Left lung (tissue), 10 donors: Measurements from ENCODE around the gene FANK1. TPM values are rescaled to one million over a fixed set of nuclear protein-coding genes. Genes with fewer than 3 reads are reported as not detected.

ENCODE experiments used
- ATAC-seq: fragments of 200-7000 bp; cut with Tn5 transposase; one replicate; pipeline ENCODE4 v1.9.1; 2020; ENCODE audit warnings: moderate library complexity
- DNase-seq, 4 donors: peaks; one replicate each; pipeline ENCODE4 v3.0.0-alpha.2; 2013 to 2020
- H3K27ac ChIP-seq, 2 donors: fragments of 200-600 bp; sonication (generic) in 1 of 2; one replicate each; pipeline versions ENCODE4 v1.5.0 to v1.8.0; 2020 to 2021
- H3K27me3 ChIP-seq, 2 donors: fragments of 200-600 bp; sonication (generic) in 1 of 2; one replicate each; pipeline versions ENCODE4 v1.5.0 to v1.8.0; 2020 to 2021
- H3K36me3 ChIP-seq, 2 donors: fragments of 200-600 bp; sonication (generic) in 1 of 2; one replicate each; pipeline versions ENCODE4 v1.5.0 to v1.8.0; 2020 to 2021
- H3K4me1 ChIP-seq, 2 donors: fragments of 200-600 bp; one replicate each; pipeline ENCODE4 v1.8.0; 2021
- H3K4me3 ChIP-seq, 2 donors: fragments of 200-600 bp; sonication (generic) in 1 of 2; one replicate each; pipeline versions ENCODE4 v1.5.0 to v1.8.0; 2020 to 2021; ENCODE audit warnings: mild to moderate bottlenecking in 1 of 2
- H3K9me3 ChIP-seq, 2 donors: fragments of 200-600 bp; sonication (generic) in 1 of 2; one replicate each; pipeline versions ENCODE4 v1.5.0 to v1.8.0; 2020 to 2021
- intact Hi-C, 2 donors: fragments of 100-400 bp; cut with DNase I; formaldehyde crosslinking; loops; one replicate each; pipeline versions ENCODE4 v1.11.2 to v1.14.2; 2022
- polyA plus RNA-seq, 6 donors: library from polyadenylated mRNA; unstranded; fragments of 120-200 nt; gene quantifications; one replicate each; pipeline ENCODE4 v1.2.1, GENCODE V29; 2013; ENCODE audit not compliant: insufficient read length in 6 of 6
- total RNA-seq, 2 donors: library from RNA; stranded (reverse); fragmentation: NEBNext Ultra II Directional; extraction: Animal tissue kit (Norgen Biotek cat#: 25700); gene quantifications; one replicate each; pipeline ENCODE4 v1.2.1, GENCODE V29; 2021
- TF ChIP-seq, protein P1 (sequence below), 2 donors: fragments of 200-600 bp; sonication (generic) in 1 of 2; IDR thresholded peaks; one replicate each; pipeline versions ENCODE4 v1.5.0 to v1.8.0; 2021; ENCODE audit warnings: antibody characterized with exemption in 2 of 2
- donor health status: DM: no; HTN: yes; CAD: no.
- donor health status: DM: no; HTN: no; CAD: no.

The FANK1 gene
- total and polyA plus RNA-seq, 8 donors = 4.3 to 12.1 (median 8.4) TPM

DNA sequence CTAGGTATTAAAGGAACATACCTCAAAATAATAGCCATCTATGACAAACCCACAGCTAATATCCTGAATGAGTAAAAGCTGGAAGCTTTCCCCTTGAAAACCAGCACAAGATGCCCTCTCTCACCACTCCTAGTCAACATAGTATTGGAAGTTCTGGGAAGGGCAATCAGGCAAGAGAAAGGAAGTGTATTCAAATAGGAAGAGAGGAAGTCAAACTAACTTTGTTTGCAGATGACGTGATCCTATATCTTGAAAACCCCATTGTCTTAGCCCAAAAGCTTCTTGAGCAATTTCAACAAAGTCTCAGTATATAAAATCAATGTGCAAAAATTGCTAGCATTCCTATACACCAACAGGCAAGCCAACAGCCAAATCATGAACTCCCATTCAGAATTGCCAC is 131.3 kb downstream of the FANK1 start:
- ATAC-seq = no peak
- H3K36me3 ChIP-seq = no peaks in the 10 kb centered on the region
- TF ChIP-seq, protein P1, sequence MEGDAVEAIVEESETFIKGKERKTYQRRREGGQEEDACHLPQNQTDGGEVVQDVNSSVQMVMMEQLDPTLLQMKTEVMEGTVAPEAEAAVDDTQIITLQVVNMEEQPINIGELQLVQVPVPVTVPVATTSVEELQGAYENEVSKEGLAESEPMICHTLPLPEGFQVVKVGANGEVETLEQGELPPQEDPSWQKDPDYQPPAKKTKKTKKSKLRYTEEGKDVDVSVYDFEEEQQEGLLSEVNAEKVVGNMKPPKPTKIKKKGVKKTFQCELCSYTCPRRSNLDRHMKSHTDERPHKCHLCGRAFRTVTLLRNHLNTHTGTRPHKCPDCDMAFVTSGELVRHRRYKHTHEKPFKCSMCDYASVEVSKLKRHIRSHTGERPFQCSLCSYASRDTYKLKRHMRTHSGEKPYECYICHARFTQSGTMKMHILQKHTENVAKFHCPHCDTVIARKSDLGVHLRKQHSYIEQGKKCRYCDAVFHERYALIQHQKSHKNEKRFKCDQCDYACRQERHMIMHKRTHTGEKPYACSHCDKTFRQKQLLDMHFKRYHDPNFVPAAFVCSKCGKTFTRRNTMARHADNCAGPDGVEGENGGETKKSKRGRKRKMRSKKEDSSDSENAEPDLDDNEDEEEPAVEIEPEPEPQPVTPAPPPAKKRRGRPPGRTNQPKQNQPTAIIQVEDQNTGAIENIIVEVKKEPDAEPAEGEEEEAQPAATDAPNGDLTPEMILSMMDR (IDR thresholded peaks at IDR 0.05) = no peak
- no peak for DNase-seq
- intact Hi-C loops = no loop called here
- peaks cover 0 to 15% of the 10 kb centered on the region in 2 donors for H3K9me3 ChIP-seq
- H3K27ac ChIP-seq = no peak overlapping the region
- H3K4me1 ChIP-seq = no peaks in the 10 kb centered on the region
- no peaks in the 10 kb centered on the region for H3K27me3 ChIP-seq
- H3K4me3 ChIP-seq = no peak overlapping the region

DNA sequence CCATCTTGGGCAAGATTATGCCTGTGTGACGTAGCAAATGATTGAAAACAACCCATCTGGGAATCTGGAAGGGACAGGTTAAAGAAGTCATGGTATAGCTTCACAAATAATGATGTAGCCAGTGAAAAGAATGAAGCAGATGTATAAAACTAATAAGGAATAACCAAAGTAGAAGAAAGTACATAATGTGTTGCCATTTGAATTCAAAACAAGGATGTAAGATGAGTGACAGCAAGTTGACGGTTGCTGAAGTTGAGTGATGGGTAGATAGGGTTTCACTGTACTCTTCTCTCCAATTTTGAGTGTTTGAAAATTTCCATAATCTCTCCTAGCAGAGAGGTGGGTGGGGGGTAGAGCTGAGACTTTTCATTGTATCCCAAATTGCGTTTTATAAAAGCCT is 133.6 kb downstream of the FANK1 start:
- no peak for DNase-seq
- H3K27ac ChIP-seq = no peak overlapping the region
- no peaks in the 10 kb centered on the region for H3K27me3 ChIP-seq
- ATAC-seq = no peak
- peaks cover 0 to 28% of the 10 kb centered on the region in 2 donors for H3K9me3 ChIP-seq
- intact Hi-C loops = no loop called here
- H3K4me3 ChIP-seq = no peak overlapping the region
- TF ChIP-seq, protein P1 (IDR thresholded peaks at IDR 0.05) = no peak
- H3K4me1 ChIP-seq = no peaks in the 10 kb centered on the region
- no peaks in the 10 kb centered on the region for H3K36me3 ChIP-seq

DNA sequence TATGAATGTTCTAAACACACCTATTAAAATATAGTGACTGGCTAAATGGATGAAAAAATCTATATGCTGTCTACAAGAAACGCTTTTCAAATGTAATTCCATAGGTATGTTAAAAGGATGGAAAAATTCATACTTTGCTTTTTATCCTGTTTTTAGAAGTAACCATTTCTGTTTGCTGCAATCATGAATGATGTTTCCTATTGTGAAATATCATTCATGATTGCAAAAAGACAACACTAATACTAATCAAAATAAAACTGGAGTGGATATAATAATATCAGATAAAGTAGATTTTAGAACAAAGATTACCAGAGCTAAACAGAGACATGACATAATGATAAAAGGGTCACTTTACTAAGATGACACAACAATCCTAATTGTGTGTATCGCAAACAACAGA is 138.2 kb downstream of the FANK1 start:
- intact Hi-C loops = no loop called here
- TF ChIP-seq, protein P1 (IDR thresholded peaks at IDR 0.05) = no peak
- Histone ChIP-seq H3K4me1 (no peaks in the 10 kb centered on the region), H3K9me3 (peaks cover 0 to 13% of the 10 kb centered on the region in 2 donors), H3K27me3 (no peaks in the 10 kb centered on the region), H3K36me3 (no peaks in the 10 kb centered on the region), H3K27ac (no peak overlapping the region), H3K4me3 (no peak overlapping the region)
- DNase-seq (no peak), ATAC-seq (no peak)

DNA sequence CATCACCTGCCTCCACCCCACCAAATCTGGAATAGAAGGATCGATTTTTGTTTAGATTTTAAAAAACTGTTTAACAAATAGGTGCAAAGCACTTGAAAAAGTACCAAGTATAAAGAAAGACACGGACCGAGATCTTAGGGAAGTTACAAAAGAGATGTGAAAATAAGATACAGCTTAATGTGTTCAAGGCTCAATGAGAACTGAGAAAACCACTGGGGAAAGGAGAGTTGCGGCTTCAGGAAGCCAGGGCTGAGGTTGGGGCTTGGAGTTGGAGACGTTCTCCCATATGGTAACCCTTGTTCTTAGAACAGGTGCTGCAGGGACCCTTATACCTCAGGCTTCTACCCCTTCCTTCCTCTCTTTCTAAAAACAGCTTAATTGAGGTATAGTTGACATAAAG is 140.2 kb downstream of the FANK1 start:
- DNase-seq (no peak), ATAC-seq (no peak)
- Histone ChIP-seq H3K36me3 (no peaks in the 10 kb centered on the region), H3K9me3 (peaks cover 0 to 13% of the 10 kb centered on the region in 2 donors), H3K4me3 (no peak overlapping the region), H3K4me1 (peaks cover 0 to 2% of the 10 kb centered on the region in 2 donors), H3K27me3 (no peaks in the 10 kb centered on the region), H3K27ac (no peak overlapping the region)
- intact Hi-C loops = no loop called here
- TF ChIP-seq, protein P1 (IDR thresholded peaks at IDR 0.05) = no peak

DNA sequence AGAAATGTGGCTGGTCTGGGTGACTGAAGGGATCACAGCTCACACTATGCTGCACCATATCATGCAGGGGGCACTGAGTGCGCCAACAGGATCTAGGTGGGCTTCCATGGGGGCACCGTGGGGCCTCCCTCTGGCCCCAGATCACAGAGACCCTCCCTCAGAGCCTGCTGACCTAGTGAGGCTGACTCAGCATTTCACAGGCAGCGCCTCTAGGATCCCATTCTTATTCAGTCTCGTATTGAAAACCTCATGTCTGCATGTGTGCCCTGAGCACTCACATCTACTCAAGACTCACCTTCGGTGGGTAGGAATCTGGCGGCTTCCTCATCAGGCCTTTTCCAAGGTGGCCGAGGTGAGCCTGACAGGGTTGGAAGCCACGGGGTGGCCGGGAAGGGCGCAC is 141.6 kb downstream of the FANK1 start:
- Histone ChIP-seq H3K4me3 (no peak overlapping the region), H3K4me1 (peaks cover 0 to 17% of the 10 kb centered on the region in 2 donors), H3K36me3 (no peaks in the 10 kb centered on the region), H3K27ac (no peak overlapping the region), H3K9me3 (peaks cover 0 to 10% of the 10 kb centered on the region in 2 donors), H3K27me3 (no peaks in the 10 kb centered on the region)
- TF ChIP-seq, protein P1 (IDR thresholded peaks at IDR 0.05) = no peak
- intact Hi-C loops = no loop called here
- no peak for ATAC-seq
- DNase-seq = no peak
